Mucosa of gallbladder (tissue), 1 donor: Measurements from ENCODE around the gene C4orf50. TPM values are rescaled to one million over a fixed set of nuclear protein-coding genes. Genes with fewer than 3 reads are reported as not detected.

Experiments
- DNase-seq: peaks from one replicate; pipeline ENCODE4 v3.0.0-alpha.2; 2020; ENCODE audit warnings: low spot score
- total RNA-seq: library from RNA; stranded (reverse); gene quantifications from one replicate; pipeline ENCODE4 v1.2.1, GENCODE V29; 2021
- donor health status: DM: no; HTN: no; CAD: no.

The C4orf50 gene
- total RNA-seq, 1 donor from 2014 or later: 0.06 TPM

- DNase-seq: no peak
These were observed 25.4 kb downstream of the C4orf50 start for GRCh38 chr4:5992828-5993321.

GRCh38 chr4:5992171-5992827, 25.9 kb downstream of the C4orf50 start:
- DNase-seq: no peak

- DNase-seq: no peak
These were observed 26.8 kb downstream of the C4orf50 start for GRCh38 chr4:5991405-5991804.

GRCh38 chr4:5990446-5991160, 27.6 kb downstream of the C4orf50 start:
- no peak for DNase-seq

- no peak for DNase-seq
These were observed 28.7 kb downstream of the C4orf50 start for GRCh38 chr4:5989236-5990225.

GRCh38 chr4:5988086-5988845, 30.0 kb downstream of the C4orf50 start:
- no peak for DNase-seq

GRCh38 chr4:5984843-5985242, 33.4 kb downstream of the C4orf50 start:
- DNase-seq: no peak

- no peak for DNase-seq
These were observed 35.9 kb downstream of the C4orf50 start for GRCh38 chr4:5982156-5982973.

GRCh38 chr4:5980436-5981155, 37.6 kb downstream of the C4orf50 start:
- DNase-seq: no peak

GRCh38 chr4:5979981-5980380, 38.2 kb downstream of the C4orf50 start:
- DNase-seq: no peak

- DNase-seq: no peak
These were observed 41.3 kb downstream of the C4orf50 start for GRCh38 chr4:5976921-5977320.

- DNase-seq: no peak
These were observed 41.8 kb downstream of the C4orf50 start for GRCh38 chr4:5976431-5976830.

- DNase-seq: no peak
These were observed 43.9 kb downstream of the C4orf50 start for GRCh38 chr4:5974321-5974720.

- no peak for DNase-seq
These were observed 44.6 kb downstream of the C4orf50 start for GRCh38 chr4:5973486-5974220.

- no peak for DNase-seq
These were observed 45.2 kb downstream of the C4orf50 start for GRCh38 chr4:5973033-5973432.

- no peak for DNase-seq
These were observed 45.7 kb downstream of the C4orf50 start for GRCh38 chr4:5972571-5972970.

GRCh38 chr4:5971078-5971450, 47.2 kb downstream of the C4orf50 start:
- DNase-seq: no peak

- DNase-seq: no peak
These were observed 47.7 kb downstream of the C4orf50 start for GRCh38 chr4:5970381-5971077.

- DNase-seq: no peak
These were observed 48.5 kb downstream of the C4orf50 start for GRCh38 chr4:5969777-5970176.
